NCI-H1930 (cell line): ENCODE data around the gene JAM3.

Experiments used
- DNase-seq, 2 experiments: peaks; one replicate each; lab custom pipeline; 2025; lab: John Stamatoyannopoulos, UW

JAM3 gene

DNA sequence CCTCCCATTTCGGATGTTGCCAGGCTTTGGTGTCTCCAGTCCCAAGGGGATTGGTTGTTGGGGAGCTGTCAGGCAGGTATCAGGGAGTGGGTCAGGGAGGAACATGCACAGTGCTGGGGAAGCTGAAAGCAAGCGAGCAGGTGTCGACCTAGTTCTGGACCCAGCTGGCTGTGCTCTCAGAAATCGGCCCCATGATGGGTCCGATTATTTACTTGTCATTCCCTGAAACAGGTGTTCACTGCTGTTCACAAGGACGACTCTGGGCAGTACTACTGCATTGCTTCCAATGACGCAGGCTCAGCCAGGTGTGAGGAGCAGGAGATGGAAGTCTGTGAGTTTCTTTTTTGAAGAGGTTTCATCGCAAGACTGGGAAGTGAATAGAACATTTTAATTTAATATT is 76.8 kb downstream of the JAM3 start:
- no peak for DNase-seq

DNA sequence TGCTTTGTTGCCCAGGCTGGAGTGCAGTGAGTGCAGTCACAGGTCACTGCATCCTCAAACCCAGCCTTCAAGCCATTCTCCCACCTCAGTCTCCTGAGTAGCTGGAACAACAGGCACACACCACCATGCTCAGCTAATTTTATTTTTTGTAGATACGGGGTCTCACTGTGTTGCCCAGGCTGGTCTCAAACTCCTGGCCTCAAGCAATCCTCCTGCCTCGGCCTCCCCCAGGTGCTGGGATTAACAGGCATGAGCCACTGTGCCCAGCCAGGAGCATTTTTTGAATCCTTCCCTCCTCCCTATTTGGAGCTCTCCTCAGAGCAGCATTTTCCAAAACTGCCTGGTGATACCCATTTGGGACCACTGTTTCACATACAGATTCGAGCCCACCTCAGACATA is 77.7 kb downstream of the JAM3 start:
- DNase-seq = no peak

DNA sequence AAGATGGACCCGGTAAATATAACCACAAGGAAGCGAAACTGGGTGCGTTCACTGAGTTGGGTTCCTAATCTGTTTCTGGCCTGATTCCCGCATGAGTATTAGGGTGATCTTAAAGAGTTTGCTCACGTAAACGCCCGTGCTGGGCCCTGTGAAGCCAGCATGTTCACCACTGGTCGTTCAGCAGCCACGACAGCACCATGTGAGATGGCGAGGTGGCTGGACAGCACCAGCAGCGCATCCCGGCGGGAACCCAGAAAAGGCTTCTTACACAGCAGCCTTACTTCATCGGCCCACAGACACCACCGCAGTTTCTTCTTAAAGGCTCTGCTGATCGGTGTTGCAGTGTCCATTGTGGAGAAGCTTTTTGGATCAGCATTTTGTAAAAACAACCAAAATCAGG is 80.5 kb downstream of the JAM3 start:
- no peak for DNase-seq

DNA sequence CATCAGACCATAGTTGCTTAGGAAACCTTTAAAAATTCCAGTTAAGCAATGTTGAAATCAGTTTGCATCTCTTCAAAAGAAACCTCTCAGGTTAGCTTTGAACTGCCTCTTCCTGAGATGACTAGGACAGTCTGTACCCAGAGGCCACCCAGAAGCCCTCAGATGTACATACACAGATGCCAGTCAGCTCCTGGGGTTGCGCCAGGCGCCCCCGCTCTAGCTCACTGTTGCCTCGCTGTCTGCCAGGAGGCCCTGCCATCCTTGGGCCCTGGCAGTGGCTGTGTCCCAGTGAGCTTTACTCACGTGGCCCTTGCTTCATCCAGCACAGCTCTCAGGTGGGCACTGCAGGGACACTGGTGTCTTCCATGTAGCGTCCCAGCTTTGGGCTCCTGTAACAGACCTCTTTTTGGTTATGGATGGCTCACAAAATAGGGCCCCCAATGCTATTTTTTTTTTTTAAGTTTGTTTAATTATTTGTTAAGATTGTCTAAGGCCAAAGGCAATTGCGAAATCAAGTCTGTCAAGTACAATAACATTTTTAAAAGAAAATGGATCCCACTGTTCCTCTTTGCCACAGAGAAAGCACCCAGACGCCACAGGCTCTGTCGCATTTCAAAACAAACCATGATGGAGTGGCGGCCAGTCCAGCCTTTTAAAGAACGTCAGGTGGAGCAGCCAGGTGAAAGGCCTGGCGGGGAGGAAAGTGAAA is 81.5 kb downstream of the JAM3 start:
- DNase-seq = no peak

DNA sequence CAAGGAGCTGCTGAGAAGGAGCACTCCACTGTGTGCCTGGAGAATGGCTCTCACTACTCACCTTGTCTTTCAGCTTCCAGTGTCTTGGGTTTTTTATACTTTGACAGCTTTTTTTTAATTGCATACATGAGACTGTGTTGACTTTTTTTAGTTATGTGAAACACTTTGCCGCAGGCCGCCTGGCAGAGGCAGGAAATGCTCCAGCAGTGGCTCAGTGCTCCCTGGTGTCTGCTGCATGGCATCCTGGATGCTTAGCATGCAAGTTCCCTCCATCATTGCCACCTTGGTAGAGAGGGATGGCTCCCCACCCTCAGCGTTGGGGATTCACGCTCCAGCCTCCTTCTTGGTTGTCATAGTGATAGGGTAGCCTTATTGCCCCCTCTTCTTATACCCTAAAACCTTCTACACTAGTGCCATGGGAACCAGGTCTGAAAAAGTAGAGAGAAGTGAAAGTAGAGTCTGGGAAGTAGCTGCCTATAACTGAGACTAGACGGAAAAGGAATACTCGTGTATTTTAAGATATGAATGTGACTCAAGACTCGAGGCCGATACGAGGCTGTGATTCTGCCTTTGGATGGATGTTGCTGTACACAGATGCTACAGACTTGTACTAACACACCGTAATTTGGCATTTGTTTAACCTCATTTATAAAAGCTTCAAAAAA is 82.3 kb downstream of the JAM3 start:
- DNase-seq = no peak

DNA sequence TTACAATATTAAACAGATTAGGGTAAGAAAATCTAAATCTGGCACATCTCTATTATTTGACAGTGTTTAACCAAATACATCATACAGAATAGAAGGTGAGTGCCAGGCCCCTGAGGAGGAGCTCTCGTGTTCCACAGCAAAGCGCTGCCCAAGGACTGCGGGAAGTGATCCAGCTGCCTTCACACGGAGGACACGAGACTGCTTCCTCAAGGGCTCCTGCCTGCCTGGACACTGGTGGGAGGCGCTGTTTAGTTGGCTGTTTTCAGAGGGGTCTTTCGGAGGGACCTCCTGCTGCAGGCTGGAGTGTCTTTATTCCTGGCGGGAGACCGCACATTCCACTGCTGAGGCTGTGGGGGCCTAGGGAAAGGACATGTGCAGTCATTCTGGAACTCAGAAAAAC is 83.8 kb downstream of the JAM3 start:
- no peak for DNase-seq

DNA sequence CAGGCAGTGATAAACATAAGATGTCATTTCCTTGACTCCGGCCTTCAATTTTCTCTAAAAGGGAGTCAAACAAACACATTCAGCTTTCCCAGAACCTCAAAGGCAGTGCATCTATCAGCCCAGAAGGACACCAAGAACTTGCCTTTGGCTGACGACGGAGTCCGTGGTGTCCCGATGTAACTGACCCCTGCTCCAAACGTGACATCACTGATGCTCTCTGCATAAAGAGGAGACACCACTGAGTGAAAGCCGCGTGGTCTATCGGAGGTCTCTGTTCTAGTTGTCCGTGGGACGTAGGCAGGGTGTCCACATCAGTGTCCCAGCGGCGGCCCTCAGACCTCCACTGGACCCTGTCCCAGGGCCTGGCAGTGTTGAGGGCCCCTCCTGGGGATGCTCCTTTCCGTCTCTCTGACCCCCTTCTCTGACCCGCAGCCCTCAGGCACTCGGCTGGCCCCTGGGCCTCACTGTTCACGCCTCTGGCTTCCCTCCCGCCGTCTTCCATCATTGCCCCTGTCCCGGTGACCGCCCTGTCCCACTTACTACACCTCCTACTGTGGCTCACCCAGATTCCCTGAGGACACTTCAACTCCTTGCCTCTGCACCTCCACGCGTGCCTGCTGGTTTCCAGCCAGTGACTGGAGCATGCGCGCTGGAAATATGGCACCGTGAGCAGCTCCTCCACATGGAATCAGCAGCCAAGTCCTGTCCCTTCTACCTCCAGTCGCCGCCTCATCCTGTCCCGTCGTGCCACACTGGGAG is 84.5 kb downstream of the JAM3 start:
- DNase-seq = no peak

DNA sequence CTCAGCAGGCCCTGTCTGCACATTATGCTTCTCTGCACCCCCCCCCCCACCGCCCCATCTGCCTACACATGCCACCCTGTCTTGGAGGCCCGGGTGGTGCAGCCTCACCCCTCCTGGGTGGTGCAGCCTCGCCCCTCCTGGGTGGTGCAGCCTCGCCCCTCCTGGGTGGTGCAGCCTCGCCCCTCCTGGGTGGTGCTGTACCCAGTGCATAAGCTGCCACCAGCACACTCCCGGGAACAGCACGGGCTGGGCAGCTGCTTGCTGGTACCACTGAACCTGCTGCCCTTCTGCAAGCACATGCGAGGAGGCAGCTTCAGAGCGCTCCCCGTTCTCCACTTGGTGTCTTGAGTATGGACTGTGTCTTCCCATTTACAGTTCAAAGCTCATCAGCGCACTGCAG is 85.6 kb downstream of the JAM3 start:
- DNase-seq = no peak

DNA sequence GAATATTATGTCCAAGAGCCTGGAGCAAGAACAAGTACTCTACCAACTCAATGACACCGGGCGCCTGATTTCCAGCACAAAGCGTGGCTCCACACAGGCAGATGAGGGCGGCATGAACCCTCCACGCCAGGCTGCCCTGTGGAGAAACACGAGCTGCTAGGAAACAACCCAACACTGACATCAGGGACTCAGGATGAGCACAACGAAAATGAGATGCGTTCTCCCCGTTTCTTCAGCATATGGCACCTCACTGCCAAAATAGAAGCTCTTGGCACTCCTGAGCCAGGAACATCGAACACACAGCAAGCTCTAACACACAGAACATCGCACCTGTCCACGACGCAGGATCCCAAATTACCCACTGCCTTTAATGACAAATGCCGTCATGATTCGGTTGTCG is 86.6 kb downstream of the JAM3 start:
- no peak for DNase-seq

DNA sequence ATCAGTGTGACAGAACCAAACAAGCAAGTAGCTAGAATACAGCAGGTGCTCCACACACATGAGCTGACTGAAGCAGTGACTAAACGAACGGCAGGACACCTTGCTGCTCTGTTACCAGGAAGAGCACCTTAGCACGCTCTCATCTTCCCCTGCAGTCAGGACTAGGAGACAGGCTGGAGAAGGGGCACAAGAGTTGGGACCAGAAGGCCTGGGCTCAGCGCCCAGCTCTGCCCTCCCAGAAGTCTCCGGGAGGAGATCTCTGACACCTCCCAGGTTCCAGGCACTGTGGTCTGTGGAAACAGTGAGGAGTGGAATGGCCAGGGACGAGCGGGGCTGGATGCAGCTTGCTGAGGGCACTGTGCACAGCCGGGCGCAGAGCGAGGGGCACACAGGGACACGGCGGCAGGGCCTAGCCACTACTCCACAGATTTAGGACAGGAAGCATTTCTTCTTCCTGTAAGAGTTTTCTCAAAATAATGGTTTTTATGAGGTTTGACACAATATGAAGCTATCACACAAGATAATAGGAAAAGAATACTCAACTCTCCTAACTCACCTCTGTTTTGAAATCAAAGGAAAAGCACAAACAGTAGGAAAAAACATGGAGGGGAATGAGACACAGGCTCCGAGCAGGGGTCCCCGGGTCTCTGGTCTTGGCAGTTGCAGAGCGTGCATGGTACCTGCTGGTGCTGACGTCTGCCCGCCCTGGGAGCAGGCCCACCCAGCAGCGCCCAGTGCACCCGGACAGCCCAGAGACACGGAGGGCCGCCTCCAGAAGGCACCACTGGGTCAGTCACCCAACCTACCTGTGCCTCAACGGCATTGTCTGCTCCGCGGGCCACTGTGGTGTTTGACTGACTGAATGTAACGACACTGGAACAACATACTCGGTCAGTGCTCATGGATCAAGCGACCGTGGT is 87.3 kb downstream of the JAM3 start:
- no peak for DNase-seq

DNA sequence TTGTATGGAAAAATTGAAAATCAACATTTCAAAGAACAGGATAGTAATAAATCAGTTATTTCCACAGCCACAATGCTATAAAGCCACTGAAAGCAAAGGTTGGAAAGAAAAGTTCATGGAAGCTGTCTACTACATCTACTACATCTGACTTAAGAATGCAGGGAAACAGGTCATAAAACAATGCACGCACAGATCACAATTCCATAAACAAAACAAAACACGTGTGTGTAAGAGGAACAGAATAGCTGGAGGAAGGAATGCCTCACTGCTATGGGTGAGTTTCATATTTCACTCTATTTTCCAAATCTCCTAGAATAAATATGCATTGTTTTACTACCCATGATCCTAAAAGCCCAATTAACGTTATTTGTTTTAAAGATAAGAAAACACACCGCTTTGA is 88.6 kb downstream of the JAM3 start:
- no peak for DNase-seq

DNA sequence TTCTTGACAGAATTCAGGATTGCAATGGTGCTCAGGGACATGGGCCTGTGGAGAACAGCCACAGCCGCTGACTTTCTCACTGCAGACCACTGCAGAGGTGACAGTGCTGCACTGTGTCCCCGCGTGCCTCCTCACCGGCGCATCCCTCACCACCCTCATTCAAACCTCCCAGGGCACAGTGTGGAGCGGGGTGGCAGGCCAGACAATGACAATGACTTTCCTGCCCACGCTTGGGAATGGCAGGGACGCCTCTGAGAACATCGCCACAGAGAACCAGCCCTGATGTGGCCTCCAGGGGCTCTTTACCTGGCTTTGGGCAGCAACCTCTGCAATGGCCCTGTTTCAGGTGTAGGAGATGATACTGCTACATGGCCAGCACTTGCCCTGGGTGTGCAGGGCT is 89.2 kb downstream of the JAM3 start:
- no peak for DNase-seq

DNA sequence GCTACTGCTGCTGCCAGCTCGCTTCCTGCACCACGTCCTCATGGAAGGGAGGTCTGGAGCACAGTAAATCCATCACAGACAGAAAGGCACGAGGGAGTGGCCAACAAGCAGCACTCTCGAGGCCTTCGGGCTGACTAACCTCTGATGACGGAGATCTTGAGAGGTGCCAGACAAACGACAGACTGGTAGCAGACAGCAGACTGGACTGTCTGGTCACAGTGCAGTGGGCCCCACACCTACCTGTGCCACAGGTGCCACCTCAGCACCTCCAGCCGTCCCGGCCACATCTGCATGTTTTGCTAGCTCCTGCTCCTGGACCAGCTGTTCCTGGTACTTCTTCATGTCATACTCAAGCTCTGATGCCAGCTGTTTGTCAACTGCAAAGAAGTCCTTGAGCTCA is 90.8 kb downstream of the JAM3 start:
- DNase-seq = no peak

DNA sequence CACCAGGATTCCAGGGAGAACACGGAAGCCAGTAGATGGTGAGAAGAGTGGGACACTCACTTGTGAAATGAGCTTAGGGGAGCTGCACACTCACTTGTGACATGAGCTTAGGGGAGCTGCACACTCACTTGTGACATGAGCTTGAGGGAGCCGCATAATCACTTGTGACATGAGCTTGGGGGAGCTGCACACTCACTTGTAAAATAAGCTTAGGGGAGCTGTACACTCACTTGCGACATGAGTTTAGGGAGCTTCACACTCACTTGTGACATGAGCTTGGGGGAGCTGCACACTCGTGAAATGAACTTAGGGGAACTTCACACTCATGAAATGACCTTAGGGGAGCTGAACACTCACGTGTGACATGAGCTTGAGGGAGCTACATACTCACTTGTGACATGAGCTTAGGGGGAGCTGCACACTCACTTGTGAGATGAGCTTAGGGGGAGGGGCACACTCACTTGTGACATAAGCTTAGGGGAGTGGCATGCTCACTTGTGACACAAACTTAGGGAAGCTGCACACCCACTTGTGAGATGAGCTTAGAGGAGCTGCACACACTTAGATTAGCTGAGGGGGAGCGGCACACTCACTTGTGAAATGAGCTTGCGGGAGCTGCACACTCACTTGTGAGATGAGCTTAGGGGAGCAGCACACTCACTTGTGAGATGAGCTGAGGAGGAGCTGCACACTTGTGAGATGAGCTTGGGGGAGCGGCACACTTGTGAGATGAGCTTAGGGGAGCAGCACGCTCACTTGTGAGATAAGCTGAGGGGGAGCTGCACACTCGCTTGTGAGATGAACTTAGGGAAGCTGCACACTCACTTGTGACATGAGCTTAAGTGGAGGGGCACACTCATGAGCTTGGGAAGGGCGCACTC is 95.9 kb downstream of the JAM3 start:
- no peak for DNase-seq

DNA sequence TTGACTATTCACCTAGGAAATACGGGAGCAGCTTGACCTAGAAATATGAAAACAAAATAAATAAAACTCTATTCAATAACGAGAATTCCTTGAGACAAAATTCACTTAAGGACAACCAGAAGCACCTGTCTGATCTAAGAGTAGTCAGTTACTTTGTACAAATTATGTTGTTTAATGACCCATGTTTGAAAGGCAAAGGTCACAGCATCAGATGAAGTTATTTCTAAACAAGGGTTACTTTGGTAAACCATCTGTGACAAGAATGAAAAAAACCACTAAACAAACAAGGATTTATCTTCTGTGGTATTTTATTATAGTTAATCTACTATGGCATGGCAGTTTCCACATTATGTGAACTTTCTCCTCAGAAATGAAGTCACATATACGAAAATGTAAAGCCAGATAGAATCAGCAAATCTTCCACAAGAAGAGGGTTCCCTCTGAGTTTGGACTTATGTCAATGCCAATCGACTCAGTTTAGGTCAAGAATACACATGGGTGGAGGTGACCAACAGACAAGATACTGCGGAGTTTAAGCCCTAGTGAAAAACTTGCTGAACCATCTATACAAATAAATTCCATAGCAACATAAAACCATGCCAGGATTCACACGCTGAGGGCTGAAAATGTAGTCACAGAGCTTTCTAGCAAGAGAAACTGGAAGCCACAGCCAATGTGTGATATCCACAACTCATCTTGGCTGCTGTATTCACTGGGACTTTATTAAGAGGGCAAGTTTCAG is 101.5 kb downstream of the JAM3 start:
- DNase-seq = no peak

DNA sequence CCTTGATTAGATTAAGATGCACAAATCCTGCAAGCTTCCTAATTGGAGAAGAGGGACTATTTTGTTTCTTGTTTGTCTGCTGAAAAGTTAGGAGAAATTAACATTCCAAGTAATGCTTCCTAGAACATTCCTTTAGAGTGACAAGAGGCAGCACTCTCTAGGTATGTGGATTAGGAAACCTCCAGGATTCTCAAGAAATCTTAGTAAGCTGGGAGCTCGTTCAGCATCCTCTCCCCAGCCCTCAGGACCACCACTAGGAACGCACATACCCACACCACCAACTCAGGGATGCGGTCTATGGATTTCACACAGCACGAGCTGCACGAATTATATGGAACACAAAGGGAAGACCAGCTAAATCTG is 102.0 kb downstream of the JAM3 start:
- DNase-seq = no peak

DNA sequence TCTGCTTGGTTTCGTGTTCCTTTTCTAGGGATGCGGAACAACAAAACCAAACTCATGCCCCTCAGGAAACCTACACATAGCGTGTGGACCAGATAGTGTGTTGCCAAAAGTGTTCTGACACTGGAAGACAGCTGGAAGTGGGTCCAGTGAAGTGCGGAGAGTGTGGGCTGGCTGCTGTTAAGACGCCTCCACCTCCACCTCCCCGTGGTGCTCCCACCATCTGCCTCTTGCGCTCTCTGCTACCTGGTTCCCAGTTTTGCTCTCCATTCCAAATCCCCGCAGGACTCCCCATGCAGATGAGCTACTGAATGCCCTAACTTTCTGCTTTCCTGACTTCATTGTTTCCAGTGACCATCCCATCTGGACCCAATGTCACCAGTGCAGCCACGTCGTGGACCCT is 103.1 kb downstream of the JAM3 start:
- DNase-seq = no peak

DNA sequence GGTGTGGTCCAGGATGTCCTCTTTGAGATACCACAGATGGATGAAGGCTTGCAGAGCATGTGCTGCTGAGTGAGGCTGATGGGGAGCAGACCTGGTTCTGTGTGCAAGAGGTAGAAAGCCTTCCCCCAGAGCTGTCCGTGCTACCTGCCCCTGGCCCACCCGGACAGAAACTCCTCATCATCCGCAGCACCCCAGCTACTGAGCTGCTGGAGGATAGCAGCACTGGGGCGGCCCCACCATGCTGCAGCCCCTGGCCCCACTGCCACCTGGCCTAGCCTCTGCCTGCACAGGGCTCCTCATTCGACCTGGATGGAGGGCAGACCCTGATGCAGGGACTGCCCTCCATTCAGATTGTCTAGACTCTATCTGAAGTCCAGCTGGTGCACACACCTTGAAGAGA is 104.4 kb downstream of the JAM3 start:
- no peak for DNase-seq

DNA sequence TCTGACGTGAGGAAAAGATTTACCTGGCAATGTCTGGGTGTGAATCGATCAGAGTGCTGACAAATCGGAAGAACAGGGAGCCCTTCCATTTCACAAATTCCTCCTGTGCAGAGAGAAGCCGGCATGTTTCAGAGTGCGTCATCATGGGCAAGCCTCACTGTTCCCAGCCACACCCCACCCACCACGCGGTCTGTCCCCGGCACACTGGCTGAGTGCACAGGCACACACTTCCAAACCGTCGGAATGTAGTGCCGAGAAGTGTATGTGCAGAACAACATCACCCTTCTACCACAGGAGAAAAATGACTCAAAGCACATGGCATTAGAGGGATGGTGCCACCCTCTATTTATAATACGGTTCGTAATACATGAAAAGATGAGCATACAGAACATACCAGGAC is 107.4 kb downstream of the JAM3 start:
- DNase-seq = no peak

DNA sequence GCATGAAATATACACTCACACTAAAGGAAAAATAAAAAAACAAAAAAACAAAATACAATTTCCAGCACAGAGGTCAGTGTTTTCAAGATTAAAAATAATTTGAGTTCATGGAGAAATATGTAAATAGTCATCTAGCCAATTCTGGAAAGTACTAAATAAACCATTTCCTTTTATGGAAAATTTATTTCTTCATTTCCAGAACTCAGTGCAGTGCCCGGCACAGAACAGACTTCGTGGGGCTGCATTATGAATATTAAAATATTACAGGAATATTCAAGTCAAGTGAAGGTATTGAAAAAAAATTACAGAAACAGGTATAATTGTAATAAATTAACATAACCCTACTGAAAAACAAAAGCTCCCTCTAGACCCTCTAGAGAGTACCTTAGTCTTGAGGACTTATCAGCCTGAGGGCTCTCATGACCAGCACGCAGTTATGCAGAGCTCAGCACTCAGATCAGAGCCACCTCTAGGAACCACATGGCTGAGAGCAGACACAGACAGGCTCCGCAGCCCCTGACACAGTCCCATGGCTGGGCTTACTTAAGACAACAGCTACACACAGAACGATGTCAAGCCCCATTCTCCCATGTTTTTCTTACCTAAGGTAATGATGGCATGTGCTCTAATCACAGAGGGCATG is 109.3 kb downstream of the JAM3 start:
- DNase-seq = no peak
